PFSK-1 (cell line): ENCODE data around the gene RBM20.

Experiments
- FOXP2 ChIP-seq: optimal IDR thresholded peaks from 2 replicates; pipeline ENCODE3; 2011; ENCODE audit warnings: borderline replicate concordance, control low read depth, inconsistent platforms; ENCODE audit not compliant: insufficient read depth; ENCODE audit errors: extremely low read length, extremely low read depth
- POLR2AphosphoS5 ChIP-seq: IDR thresholded peaks from 2 replicates; pipeline ENCODE4 v1.6.1; 2012; ENCODE audit warnings: low read depth, mild to moderate bottlenecking, control low read depth, low read length, moderate library complexity
- SIN3A ChIP-seq: IDR thresholded peaks from 2 replicates; pipeline ENCODE4 v1.6.1; 2012; ENCODE audit warnings: mild to moderate bottlenecking, low read length, moderate library complexity, borderline replicate concordance; ENCODE audit not compliant: insufficient read depth
- TAF1 ChIP-seq: IDR thresholded peaks from 2 replicates; pipeline ENCODE4 v1.6.1; 2012; ENCODE audit warnings: low read length, control low read depth, borderline replicate concordance; ENCODE audit not compliant: insufficient read depth
- TF ChIP-seq, protein P1 (sequence below), 2 experiments: IDR thresholded peaks; 2 replicates each; pipeline versions ENCODE4 v1.6.1 to v1.8.0; 2011 to 2012; ENCODE audit warnings: low read depth in 2 of 2, low read length in 2 of 2, control low read depth in 1 of 2, inconsistent platforms in 1 of 2, mild to moderate bottlenecking in 1 of 2, moderate library complexity in 1 of 2; ENCODE audit not compliant: insufficient read depth in 1 of 2

DNA sequence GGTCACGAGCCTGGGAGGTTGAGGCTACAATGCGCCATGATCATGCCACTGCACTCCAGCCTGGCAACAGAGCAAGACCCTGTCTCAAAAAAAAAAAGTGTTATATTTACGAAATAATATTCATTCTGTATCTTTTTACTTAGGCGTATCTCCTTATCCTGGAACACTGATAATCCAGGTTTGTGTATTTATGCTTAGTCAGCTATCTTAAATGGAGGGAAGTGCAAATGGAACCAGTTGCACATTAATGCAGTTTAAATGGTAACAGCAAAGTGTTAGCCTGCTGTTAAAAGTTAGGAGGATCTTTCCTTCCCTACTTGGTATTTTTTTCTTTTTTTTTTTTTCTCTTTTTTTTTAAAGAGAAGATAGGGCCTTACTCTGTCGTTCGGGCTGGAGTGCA, 36.0 kb upstream of the RBM20 start:
- no peak for TF ChIP-seq POLR2AphosphoS5
- no peak for TF ChIP-seq FOXP2
- TF ChIP-seq, protein P1, sequence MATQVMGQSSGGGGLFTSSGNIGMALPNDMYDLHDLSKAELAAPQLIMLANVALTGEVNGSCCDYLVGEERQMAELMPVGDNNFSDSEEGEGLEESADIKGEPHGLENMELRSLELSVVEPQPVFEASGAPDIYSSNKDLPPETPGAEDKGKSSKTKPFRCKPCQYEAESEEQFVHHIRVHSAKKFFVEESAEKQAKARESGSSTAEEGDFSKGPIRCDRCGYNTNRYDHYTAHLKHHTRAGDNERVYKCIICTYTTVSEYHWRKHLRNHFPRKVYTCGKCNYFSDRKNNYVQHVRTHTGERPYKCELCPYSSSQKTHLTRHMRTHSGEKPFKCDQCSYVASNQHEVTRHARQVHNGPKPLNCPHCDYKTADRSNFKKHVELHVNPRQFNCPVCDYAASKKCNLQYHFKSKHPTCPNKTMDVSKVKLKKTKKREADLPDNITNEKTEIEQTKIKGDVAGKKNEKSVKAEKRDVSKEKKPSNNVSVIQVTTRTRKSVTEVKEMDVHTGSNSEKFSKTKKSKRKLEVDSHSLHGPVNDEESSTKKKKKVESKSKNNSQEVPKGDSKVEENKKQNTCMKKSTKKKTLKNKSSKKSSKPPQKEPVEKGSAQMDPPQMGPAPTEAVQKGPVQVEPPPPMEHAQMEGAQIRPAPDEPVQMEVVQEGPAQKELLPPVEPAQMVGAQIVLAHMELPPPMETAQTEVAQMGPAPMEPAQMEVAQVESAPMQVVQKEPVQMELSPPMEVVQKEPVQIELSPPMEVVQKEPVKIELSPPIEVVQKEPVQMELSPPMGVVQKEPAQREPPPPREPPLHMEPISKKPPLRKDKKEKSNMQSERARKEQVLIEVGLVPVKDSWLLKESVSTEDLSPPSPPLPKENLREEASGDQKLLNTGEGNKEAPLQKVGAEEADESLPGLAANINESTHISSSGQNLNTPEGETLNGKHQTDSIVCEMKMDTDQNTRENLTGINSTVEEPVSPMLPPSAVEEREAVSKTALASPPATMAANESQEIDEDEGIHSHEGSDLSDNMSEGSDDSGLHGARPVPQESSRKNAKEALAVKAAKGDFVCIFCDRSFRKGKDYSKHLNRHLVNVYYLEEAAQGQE (IDR thresholded peaks at IDR 0.05; ENCODE audit: insufficient read depth in 1 of 2, low read depth in 2 of 2, low read length in 2 of 2), result no peak
- no peak for TF ChIP-seq TAF1
- TF ChIP-seq SIN3A, result no peak
